H1 (cell line): ENCODE data around the gene NOL4L.

Source experiments
- ASH2L ChIP-seq: fragments of 200-600, 300-600 bp; sonication (generic); IDR thresholded peaks from one replicate; pipeline ENCODE4 v1.7.1; 2017; ENCODE audit warnings: low read length
- BRCA1 ChIP-seq: IDR thresholded peaks from 2 replicates; pipeline ENCODE4 v1.6.1; 2012; ENCODE audit warnings: low read depth, low read length, improper control_type of control experiment
- EP300 ChIP-seq, 2 experiments: IDR thresholded peaks; 1 replicate in 1 of 2; 2 replicates in 1 of 2; pipeline ENCODE4 v1.6.1; 2011 to 2012; ENCODE audit warnings: low read depth in 2 of 2, low read length in 2 of 2, mild to moderate bottlenecking in 2 of 2, borderline replicate concordance in 1 of 2, inconsistent platforms in 1 of 2, moderate library complexity in 1 of 2
- GABPA ChIP-seq: IDR thresholded peaks from 2 replicates; pipeline ENCODE4 v1.6.1; 2011; ENCODE audit warnings: mild to moderate bottlenecking, low read length, moderate library complexity, borderline replicate concordance; ENCODE audit not compliant: insufficient read depth
- HDAC2 ChIP-seq, 2 experiments: fragments of 300-600 bp in 1 of 2; sonication (generic) in 1 of 2; IDR thresholded peaks; 2 replicates each; pipeline ENCODE4 v1.6.1; 2011 to 2012; ENCODE audit warnings: low read depth in 2 of 2, low read length in 2 of 2, mild to moderate bottlenecking in 2 of 2, moderate library complexity in 2 of 2, borderline replicate concordance in 1 of 2, inconsistent platforms in 1 of 2
- JUND ChIP-seq: IDR thresholded peaks from 2 replicates; pipeline ENCODE4 v1.6.1; 2011; ENCODE audit warnings: mild to moderate bottlenecking, improper control_type of control experiment, low read length
- SIN3A ChIP-seq, 2 experiments: IDR thresholded peaks in 1 of 2; conservative IDR thresholded peaks in 1 of 2; 2 replicates each; pipeline ENCODE4 v1.6.1; 2011 to 2012; ENCODE audit warnings: low read length in 2 of 2, improper control_type of control experiment in 1 of 2, low read depth in 1 of 2, mild to moderate bottlenecking in 1 of 2
- SIX5 ChIP-seq: IDR thresholded peaks from 2 replicates; pipeline ENCODE4 v1.6.1; 2011; ENCODE audit warnings: mild to moderate bottlenecking, low read depth, low read length
- TBP ChIP-seq: IDR thresholded peaks from 2 replicates; pipeline ENCODE4 v1.6.1; 2011; ENCODE audit warnings: low read depth, low read length, improper control_type of control experiment
- YY1 ChIP-seq: IDR thresholded peaks from 2 replicates; pipeline ENCODE4 v1.6.1; 2011; ENCODE audit warnings: low read depth, mild to moderate bottlenecking, low read length
- TF ChIP-seq, protein P1 (sequence below), 3 experiments: IDR thresholded peaks; 1 replicate in 2 of 3; 2 replicates in 1 of 3; pipeline versions ENCODE4 v1.5.1 to v1.6.1; 2011; ENCODE audit warnings: low read length in 3 of 3, mild to moderate bottlenecking in 3 of 3, inconsistent platforms in 2 of 3, low read depth in 1 of 3, moderate library complexity in 1 of 3; ENCODE audit not compliant: insufficient read depth in 1 of 3; ENCODE audit errors: control extremely low read depth in 1 of 3

DNA sequence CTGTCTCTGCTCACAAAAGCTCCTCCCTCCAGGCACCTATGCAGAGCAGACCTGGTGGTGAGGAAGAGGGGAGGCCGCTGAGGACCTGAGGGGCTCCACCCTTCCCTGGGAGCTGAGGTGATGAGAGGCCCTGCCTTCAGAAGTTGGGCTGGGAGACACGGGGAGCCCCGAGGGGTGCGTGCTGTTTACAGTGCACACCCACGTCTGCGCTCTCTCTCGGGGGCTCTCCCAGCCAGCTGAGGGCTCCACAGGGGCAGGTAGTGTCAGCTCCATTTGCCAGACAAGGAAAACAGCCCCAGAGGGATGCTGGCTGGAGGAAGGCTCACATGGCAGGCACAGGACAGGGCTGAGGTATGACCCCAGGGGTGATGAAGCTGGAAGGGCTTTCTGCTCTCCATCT, 13.5 kb upstream of the NOL4L start:
- TF ChIP-seq BRCA1 (no peak), EP300 (IDR thresholded peaks at IDR 0.05; ENCODE audit: borderline replicate concordance in 1 of 2, low read depth in 2 of 2, low read length in 2 of 2) (no peak), YY1 (no peak), JUND (no peak), GABPA (no peak), ASH2L (no peak), HDAC2 (IDR thresholded peaks at IDR 0.05; ENCODE audit: borderline replicate concordance in 1 of 2, low read depth in 2 of 2, low read length in 2 of 2) (no peak), SIX5 (no peak), SIN3A (conservative IDR thresholded peaks at IDR 0.05 in 1 of 2, IDR thresholded peaks at IDR 0.05 in 1 of 2; ENCODE audit: low read depth in 1 of 2, low read length in 2 of 2) (no peak), TBP (no peak)
- TF ChIP-seq, protein P1, sequence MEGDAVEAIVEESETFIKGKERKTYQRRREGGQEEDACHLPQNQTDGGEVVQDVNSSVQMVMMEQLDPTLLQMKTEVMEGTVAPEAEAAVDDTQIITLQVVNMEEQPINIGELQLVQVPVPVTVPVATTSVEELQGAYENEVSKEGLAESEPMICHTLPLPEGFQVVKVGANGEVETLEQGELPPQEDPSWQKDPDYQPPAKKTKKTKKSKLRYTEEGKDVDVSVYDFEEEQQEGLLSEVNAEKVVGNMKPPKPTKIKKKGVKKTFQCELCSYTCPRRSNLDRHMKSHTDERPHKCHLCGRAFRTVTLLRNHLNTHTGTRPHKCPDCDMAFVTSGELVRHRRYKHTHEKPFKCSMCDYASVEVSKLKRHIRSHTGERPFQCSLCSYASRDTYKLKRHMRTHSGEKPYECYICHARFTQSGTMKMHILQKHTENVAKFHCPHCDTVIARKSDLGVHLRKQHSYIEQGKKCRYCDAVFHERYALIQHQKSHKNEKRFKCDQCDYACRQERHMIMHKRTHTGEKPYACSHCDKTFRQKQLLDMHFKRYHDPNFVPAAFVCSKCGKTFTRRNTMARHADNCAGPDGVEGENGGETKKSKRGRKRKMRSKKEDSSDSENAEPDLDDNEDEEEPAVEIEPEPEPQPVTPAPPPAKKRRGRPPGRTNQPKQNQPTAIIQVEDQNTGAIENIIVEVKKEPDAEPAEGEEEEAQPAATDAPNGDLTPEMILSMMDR (IDR thresholded peaks at IDR 0.05; ENCODE audit: control extremely low read depth in 1 of 3, insufficient read depth in 1 of 3, low read depth in 1 of 3, low read length in 3 of 3): no peak
